Coronary artery (tissue), 2 donors: Measurements from ENCODE around the gene IRF1.

Source experiments
- DNase-seq: peaks from one replicate; pipeline ENCODE4 v3.0.0-alpha.2; 2017; ENCODE audit warnings: low spot score
- H3K27ac ChIP-seq, 2 donors: fragments of 200-600 bp; sonication (generic); one replicate each; pipeline ENCODE4 v1.5.1; 2016 to 2019
- H3K4me3 ChIP-seq: fragments of 200-600 bp; sonication (generic); 2 replicates; pipeline ENCODE4 v1.5.1; 2016; ENCODE audit warnings: mild to moderate bottlenecking, moderate library complexity
- TF ChIP-seq, protein P1 (sequence below): fragments of 200-600 bp; sonication (generic); IDR thresholded peaks from one replicate; pipeline ENCODE4 v1.5.1; 2019; ENCODE audit warnings: antibody characterized with exemption

IRF1 gene

DNA sequence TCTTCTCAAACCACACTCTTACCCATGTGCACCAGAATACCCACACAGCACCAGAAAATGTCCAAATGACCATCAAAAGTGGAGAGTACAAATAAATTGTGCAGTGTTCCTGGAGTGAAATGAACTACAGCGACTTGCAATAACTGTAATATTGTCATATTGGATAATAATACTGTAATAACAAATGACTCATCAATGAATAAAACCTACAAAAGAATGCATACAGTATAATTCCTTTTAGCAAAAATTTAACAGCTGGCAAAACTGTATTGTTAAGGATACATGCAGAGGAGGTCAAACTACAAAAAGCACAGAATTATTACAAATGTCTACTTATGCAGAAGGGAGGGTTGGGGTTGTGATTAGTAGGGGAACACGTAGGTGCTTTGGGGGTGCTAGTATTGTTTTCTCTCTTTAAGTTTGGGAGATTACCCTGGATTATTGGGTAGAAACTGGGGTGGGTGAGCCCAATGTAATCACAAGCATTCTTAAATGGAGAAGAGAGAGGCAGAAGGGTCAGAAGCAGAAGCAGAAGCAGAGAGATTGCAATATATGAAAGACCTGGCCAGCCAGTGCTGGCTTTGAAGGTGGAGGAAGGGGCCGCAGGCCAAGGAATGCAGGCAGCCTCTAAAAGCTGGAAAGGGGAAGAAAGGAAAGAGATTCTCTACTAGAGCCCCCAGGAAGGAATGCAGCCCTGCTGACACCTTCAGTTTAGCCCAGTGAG lies 21.8 kb downstream of the IRF1 start:
- TF ChIP-seq, protein P1, sequence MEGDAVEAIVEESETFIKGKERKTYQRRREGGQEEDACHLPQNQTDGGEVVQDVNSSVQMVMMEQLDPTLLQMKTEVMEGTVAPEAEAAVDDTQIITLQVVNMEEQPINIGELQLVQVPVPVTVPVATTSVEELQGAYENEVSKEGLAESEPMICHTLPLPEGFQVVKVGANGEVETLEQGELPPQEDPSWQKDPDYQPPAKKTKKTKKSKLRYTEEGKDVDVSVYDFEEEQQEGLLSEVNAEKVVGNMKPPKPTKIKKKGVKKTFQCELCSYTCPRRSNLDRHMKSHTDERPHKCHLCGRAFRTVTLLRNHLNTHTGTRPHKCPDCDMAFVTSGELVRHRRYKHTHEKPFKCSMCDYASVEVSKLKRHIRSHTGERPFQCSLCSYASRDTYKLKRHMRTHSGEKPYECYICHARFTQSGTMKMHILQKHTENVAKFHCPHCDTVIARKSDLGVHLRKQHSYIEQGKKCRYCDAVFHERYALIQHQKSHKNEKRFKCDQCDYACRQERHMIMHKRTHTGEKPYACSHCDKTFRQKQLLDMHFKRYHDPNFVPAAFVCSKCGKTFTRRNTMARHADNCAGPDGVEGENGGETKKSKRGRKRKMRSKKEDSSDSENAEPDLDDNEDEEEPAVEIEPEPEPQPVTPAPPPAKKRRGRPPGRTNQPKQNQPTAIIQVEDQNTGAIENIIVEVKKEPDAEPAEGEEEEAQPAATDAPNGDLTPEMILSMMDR = no peak

DNA sequence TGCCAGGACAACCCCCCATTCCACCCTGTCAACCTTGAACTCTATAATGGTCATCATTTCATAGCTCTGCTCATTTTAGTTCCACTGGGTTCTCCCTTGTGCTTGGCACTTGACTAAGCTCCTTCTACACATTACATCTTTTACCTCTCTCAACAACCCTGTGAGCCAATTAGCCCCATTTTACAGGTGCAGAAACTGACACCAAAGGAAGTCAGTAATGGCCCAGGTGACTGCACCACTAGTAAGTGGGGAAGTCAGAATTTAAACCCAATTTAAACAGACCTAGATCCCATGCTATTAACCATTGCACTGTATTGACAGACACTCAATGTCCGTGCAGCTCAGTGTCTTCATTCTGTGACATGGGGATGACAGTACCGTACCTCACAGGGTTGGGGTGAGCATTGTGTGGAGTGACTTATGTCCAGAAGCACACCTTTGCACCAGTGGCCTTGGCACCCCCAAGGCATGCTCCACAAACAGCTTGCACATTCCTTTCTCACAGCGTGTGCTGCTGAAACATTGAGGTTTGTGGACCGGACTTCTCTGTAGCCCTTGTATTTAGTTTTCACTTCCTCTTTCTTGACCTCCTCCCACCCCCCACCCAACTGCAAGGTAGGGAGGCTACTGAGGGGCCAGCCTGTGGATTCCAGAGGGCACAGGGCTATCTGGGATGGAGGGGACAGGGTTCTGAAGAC lies 23.1 kb downstream of the IRF1 start:
- Histone ChIP-seq H3K27ac (peak overlapping the region in 1 of 2 donors; percentile 44), H3K4me3 (no peak overlapping the region)
- no peak for DNase-seq
- TF ChIP-seq, protein P1 = no peak

More for the DNA sequence above, 21.8 kb downstream of the IRF1 start:
- H3K4me3 ChIP-seq = no peak overlapping the region
- no peak for DNase-seq
- H3K27ac ChIP-seq = no peak overlapping the region

DNA sequence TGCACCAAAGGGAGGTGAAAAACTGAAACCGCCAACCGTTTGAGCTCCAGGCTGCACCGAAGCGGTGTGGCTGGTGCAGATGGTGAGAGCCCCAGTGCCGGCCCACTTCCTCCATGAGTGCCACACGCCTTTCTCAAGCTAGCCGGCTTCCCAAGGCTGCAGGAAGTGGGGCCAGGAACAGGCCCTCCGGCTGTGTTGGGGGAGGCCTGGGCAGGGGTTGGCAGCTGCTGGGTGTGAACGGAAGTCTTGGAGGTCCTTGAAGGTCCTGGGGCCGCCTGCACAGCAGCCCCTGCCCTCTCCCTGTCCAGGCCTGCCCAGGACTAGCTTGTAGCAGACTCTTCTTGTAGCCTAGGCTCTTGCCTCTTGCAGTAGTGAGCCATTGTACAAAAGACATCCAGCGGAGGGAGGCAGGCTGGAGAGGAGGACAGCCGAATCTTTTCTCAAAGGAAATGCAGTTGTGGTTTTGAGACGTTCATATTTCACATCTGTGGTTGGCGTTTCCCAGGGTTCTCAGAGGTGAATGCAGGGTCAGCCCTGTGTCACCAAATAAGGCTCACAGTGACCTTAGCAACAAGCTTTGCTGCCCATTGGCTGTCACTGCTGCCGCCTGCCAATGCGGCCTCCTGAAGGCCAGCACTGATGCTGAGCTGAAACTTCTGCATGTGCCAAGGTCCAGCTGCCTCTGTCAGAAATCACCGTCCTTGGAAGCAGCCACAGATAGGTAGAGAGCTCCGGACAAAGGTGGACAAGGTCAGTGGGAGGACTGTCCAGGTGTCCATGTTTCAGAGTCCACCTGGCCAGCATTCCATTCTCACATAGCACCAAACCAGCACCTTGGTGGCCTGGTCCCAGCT lies 23.9 kb downstream of the IRF1 start:
- TF ChIP-seq, protein P1 = no peak
- DNase-seq = no peak
- Histone ChIP-seq H3K4me3 (no peak overlapping the region), H3K27ac (peak overlapping the region in 1 of 2 donors; percentile 44)

DNA sequence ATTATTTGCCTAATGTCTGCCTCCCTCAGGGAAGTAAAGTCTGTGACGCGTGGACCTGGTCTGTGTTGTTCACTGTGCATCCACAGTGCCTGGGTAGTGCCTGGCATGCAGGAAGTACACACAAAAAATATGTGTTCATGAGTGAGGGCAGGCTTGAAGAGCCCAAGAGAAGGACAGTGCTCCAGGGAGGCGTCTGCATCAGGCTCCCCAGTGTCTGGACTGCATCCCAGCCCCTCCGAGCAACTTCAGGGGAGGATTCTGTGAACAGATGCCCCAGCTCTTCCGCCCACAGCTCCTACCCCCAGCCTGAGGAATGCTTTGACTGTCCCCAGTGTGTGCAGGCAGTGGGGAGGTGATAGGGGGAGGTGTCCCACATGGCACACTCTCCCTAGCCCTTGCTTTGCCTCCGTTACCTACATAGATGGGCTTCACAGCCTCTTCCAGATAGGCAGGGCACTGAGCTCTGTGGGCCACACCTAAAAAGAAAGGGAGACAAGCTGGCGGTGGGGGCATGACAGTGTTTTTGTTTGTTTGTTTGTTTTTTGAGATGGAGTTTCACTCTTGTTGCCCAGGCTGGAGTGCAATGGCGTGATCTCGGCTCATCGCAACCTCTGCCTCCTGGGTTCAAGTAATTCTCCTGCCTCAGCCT lies 25.4 kb downstream of the IRF1 start:
- Histone ChIP-seq H3K27ac (peak overlapping the region in 1 of 2 donors; percentile 39), H3K4me3 (no peak overlapping the region)
- TF ChIP-seq, protein P1 = no peak
- DNase-seq = no peak

DNA sequence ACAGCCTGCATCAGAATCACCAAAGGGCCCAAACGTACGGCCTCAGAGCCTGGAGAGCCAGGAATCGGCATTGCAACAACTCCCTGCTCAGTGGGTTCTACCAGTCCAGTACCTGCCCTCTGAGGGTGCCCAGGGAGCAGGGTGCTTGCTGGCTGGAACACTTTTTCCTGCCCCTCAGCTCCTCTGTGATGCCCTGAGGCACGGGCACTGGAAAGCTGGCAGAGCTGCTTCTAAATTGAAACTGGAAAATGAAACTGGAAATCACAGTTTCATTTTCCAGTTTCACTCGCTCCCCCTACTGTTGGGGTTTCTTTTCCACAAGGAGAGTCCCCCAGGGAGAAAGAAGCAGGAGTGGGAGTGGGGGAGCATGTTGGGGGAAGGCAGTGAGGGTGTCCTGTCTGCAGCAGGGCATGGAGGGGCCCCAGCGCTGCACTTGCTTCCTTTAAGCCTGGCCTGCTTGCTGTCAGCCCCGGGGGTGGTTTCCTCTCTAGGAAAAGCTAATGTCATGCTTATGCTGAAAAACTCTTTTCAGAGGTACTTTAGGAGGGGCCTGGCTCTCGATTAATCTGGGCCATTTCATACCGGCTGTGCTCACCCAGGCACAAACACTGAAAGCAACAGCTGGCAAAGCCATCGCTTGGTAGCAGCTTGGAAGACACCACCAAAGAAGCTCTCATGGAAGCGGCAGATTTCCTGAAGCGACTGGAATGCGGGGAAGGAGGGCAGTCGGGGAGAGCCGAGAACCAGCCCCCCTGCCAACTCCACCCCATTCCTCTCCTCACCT lies 26.2 kb downstream of the IRF1 start:
- H3K4me3 ChIP-seq = peak overlapping the region; percentile 21
- TF ChIP-seq, protein P1 = no peak
- no peak for DNase-seq
- peak overlapping the region; percentile 12 to 39 for H3K27ac ChIP-seq

DNA sequence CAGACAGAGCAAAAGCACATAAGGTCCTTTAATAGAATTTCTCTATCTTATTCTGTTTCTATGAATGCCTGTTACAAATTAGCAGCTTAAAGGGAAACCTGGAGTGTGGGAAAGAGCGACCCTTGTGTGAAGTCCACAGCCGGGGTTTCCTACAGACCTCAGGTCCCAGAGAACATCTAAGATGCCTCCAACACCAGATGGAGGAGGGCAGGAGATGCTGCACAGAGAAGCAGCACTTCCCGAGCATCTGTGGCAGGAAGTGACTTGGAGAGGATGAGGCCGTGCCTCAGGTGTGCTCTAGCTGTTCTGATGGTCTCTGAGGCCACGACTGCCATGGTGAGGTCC lies 26.8 kb downstream of the IRF1 start:
- H3K27ac ChIP-seq = peak overlapping the region; percentile 12 to 39
- TF ChIP-seq, protein P1 = no peak
- peak overlapping the region; percentile 21 for H3K4me3 ChIP-seq
- no peak for DNase-seq
